ENCODE results near the gene CARD19. TPM values are rescaled to one million over a fixed set of nuclear protein-coding genes. Genes with fewer than 3 reads are reported as not detected.

CARD19 gene
- 5.3 TPM for polyA plus RNA-seq (2012; ENCODE audit: missing spikeins)

GRCh38 chr9:93096131-93096802 lies at the start of gene CARD19:
CARD19 (plus strand) TSS chr9:93096217; CDS start chr9:93096346, 129 bp downstream.
- DNase-seq (ENCODE audit: insufficient read length) (peak; percentile 50), FAIRE-seq (no peak)
- no peak for TF ChIP-seq POLR2AphosphoS5 (IDR thresholded peaks at IDR 0.05; ENCODE audit: low read depth, low read length)
- peak; percentile 71; the same call in 1 of the 2 replicates for TF ChIP-seq POLR2A (IDR thresholded peaks at IDR 0.05; ENCODE audit: low read depth, low read length)

GRCh38 chr9:93048566-93049448 lies 47.2 kb upstream of the CARD19 start:
- FAIRE-seq = no peak

GRCh38 chr9:93049491-93049890 lies 46.5 kb upstream of the CARD19 start:
- TF ChIP-seq POLR2A (IDR thresholded peaks at IDR 0.05; ENCODE audit: low read depth, low read length) (no peak), TAF1 (IDR thresholded peaks at IDR 0.05; ENCODE audit: borderline replicate concordance, low read depth, low read length) (no peak), POLR2AphosphoS5 (IDR thresholded peaks at IDR 0.05; ENCODE audit: low read depth, low read length) (no peak)
- no peak for FAIRE-seq
- DNase-seq (ENCODE audit: insufficient read length) = no peak

More at GRCh38 chr9:93048566-93049448, 47.2 kb upstream of the CARD19 start:
- no peak for DNase-seq (ENCODE audit: insufficient read length)
- TF ChIP-seq POLR2AphosphoS5 (IDR thresholded peaks at IDR 0.05; ENCODE audit: low read depth, low read length) (no peak), TAF1 (IDR thresholded peaks at IDR 0.05; ENCODE audit: borderline replicate concordance, low read depth, low read length) (no peak), POLR2A (IDR thresholded peaks at IDR 0.05; ENCODE audit: low read depth, low read length) (no peak)

- TF ChIP-seq POLR2A (IDR thresholded peaks at IDR 0.05; ENCODE audit: low read depth, low read length) (no peak), POLR2AphosphoS5 (IDR thresholded peaks at IDR 0.05; ENCODE audit: low read depth, low read length) (no peak), TAF1 (IDR thresholded peaks at IDR 0.05; ENCODE audit: borderline replicate concordance, low read depth, low read length) (no peak)
- DNase-seq (ENCODE audit: insufficient read length) = no peak
- FAIRE-seq = no peak
Measured at GRCh38 chr9:93050231-93050630, 45.8 kb upstream of the CARD19 start.

GRCh38 chr9:93051680-93052089 lies 44.3 kb upstream of the CARD19 start:
- FAIRE-seq = no peak
- no peak for DNase-seq (ENCODE audit: insufficient read length)
- TF ChIP-seq TAF1 (IDR thresholded peaks at IDR 0.05; ENCODE audit: borderline replicate concordance, low read depth, low read length) = no peak
- no peak for TF ChIP-seq POLR2AphosphoS5 (IDR thresholded peaks at IDR 0.05; ENCODE audit: low read depth, low read length)
- no peak for TF ChIP-seq POLR2A (IDR thresholded peaks at IDR 0.05; ENCODE audit: low read depth, low read length)

GRCh38 chr9:93052791-93053540 lies 43.1 kb upstream of the CARD19 start:
- DNase-seq (ENCODE audit: insufficient read length) = no peak
- TF ChIP-seq POLR2A (IDR thresholded peaks at IDR 0.05; ENCODE audit: low read depth, low read length) (no peak), POLR2AphosphoS5 (IDR thresholded peaks at IDR 0.05; ENCODE audit: low read depth, low read length) (no peak)
- FAIRE-seq = no peak

- no peak for FAIRE-seq
- TF ChIP-seq POLR2AphosphoS5 (IDR thresholded peaks at IDR 0.05; ENCODE audit: low read depth, low read length) (no peak), POLR2A (IDR thresholded peaks at IDR 0.05; ENCODE audit: low read depth, low read length) (no peak), TAF1 (IDR thresholded peaks at IDR 0.05; ENCODE audit: borderline replicate concordance, low read depth, low read length) (no peak)
- DNase-seq (ENCODE audit: insufficient read length) = no peak
Measured at GRCh38 chr9:93053781-93054331, 42.2 kb upstream of the CARD19 start.

- TF ChIP-seq TAF1 (IDR thresholded peaks at IDR 0.05; ENCODE audit: borderline replicate concordance, low read depth, low read length) (no peak), POLR2AphosphoS5 (IDR thresholded peaks at IDR 0.05; ENCODE audit: low read depth, low read length) (no peak), POLR2A (IDR thresholded peaks at IDR 0.05; ENCODE audit: low read depth, low read length) (no peak)
- DNase-seq (ENCODE audit: insufficient read length) (no peak), FAIRE-seq (no peak)
Measured at GRCh38 chr9:93054758-93055704, 41.0 kb upstream of the CARD19 start.

- FAIRE-seq (peak; percentile 24), DNase-seq (ENCODE audit: insufficient read length) (no peak)
- no peak for TF ChIP-seq TAF1 (IDR thresholded peaks at IDR 0.05; ENCODE audit: borderline replicate concordance, low read depth, low read length)
- TF ChIP-seq POLR2AphosphoS5 (IDR thresholded peaks at IDR 0.05; ENCODE audit: low read depth, low read length) = no peak
Measured at GRCh38 chr9:93057042-93057702, 38.8 kb upstream of the CARD19 start.
